K562 (cell line): Measurements from ENCODE around the gene PTPN14. TPM values are rescaled to one million over a fixed set of nuclear protein-coding genes. Genes with fewer than 3 reads are reported as not detected.
A peak's percentile ranks its signal among the peaks of the same experiment; 100 is the strongest.

Experiments used
- ATAC-seq: fragments of 200-7000 bp; cut with Tn5 transposase; 3 replicates; pipeline ENCODE4 v1.9.1; 2020; ENCODE audit warnings: moderate library complexity
- BruUV-seq: library from RNA; stranded (reverse); fragments of 400-500 nt; replicated peaks from 2 replicates; lab custom pipeline; 2021; lab: Mats Ljungman, UMichigan
- CTCF ChIA-PET: fragments of 300-600 bp; formaldehyde crosslinking; extraction: SDS; loops from one replicate; lab custom pipeline; 2021; ENCODE audit warnings: low intra/inter-chr PET ratio; lab: Yijun Ruan, JAX
- POLR2A ChIA-PET: fragments of 300-600, 350-650 bp; sonication (Branson Sonifier 250); formaldehyde crosslinking; extraction: SDS; loops from one replicate; lab custom pipeline; 2021; ENCODE audit warnings: antibody characterized with exemption, inconsistent platforms; lab: Yijun Ruan, JAX
- DNase-seq, 4 experiments: peaks; one replicate each; pipeline versions ENCODE4 v3.0.0 to v3.0.0-alpha.2; 2011 to 2018; ENCODE audit warnings: low spot score in 3 of 4, mixed read lengths in 3 of 4; ENCODE audit errors: extremely low read depth in 1 of 4
- FAIRE-seq: peaks from 2 replicates; lab custom pipeline; 2011; peaks lifted over from hg19 to GRCh38; lab: Jason Lieb, UNC
- H2AFZ ChIP-seq: 2 replicates; pipeline ENCODE4 v1.6.0; 2011; ENCODE audit warnings: low read depth, low read length, control low read depth, inconsistent platforms
- H3K27ac ChIP-seq: fragments of 200-600 bp; 3 replicates; pipeline ENCODE4 v1.8.0; 2011; ENCODE audit warnings: low read depth, mild to moderate bottlenecking, control low read depth, inconsistent platforms, low read length, moderate library complexity, mixed read lengths; ENCODE audit errors: extremely low read depth
- H3K27me3 ChIP-seq, 2 experiments: fragments of 300-600 bp in 1 of 2; 2 replicates in 1 of 2; 3 replicates in 1 of 2; pipeline versions ENCODE4 v1.6.0 to v1.8.0; 2011; ENCODE audit warnings: inconsistent platforms in 2 of 2, low read length in 2 of 2, mild to moderate bottlenecking in 1 of 2, mixed read lengths in 1 of 2, moderate library complexity in 1 of 2; ENCODE audit not compliant: control insufficient read depth in 2 of 2, insufficient read depth in 2 of 2
- H3K36me3 ChIP-seq: fragments of 300-600 bp; 3 replicates; pipeline ENCODE4 v1.8.0; 2011; ENCODE audit warnings: mild to moderate bottlenecking, low read length, inconsistent platforms; ENCODE audit not compliant: control insufficient read depth, insufficient read depth
- H3K4me1 ChIP-seq, 2 experiments: fragments of 200-600 bp in 1 of 2; replicated peaks in 1 of 2; 2 replicates in 1 of 2; 3 replicates in 1 of 2; pipeline versions ENCODE4 v1.5.1 to v1.8.0; 2011; ENCODE audit warnings: inconsistent platforms in 2 of 2, low read length in 2 of 2, mild to moderate bottlenecking in 1 of 2, mixed read lengths in 1 of 2, moderate library complexity in 1 of 2; ENCODE audit not compliant: control insufficient read depth in 2 of 2, insufficient read depth in 2 of 2
- H3K4me2 ChIP-seq: 2 replicates; pipeline ENCODE4 v1.6.1; 2011; ENCODE audit warnings: low read length, control low read depth, inconsistent platforms, mixed read lengths; ENCODE audit not compliant: insufficient read depth
- H3K4me3 ChIP-seq: fragments of 200-600 bp; sonication (generic), shearing (Covaris generic); 2 replicates; pipeline ENCODE4 v1.5.1; 2016; ENCODE audit warnings: control low read depth, inconsistent platforms
- H3K79me2 ChIP-seq: fragments of 200-600 bp; 3 replicates; pipeline ENCODE4 v1.8.0; 2011; ENCODE audit warnings: low read length, inconsistent platforms; ENCODE audit not compliant: control insufficient read depth, insufficient read depth
- H3K9ac ChIP-seq, 2 experiments: 2 replicates each; pipeline versions ENCODE4 v1.6.0 to v1.6.1; 2011; ENCODE audit warnings: low read depth in 2 of 2, low read length in 2 of 2, control low read depth in 1 of 2, inconsistent platforms in 1 of 2, mild to moderate bottlenecking in 1 of 2, mixed read lengths in 1 of 2; ENCODE audit not compliant: insufficient read depth in 1 of 2
- H3K9me1 ChIP-seq: one replicate; pipeline ENCODE4 v1.6.0; 2011; ENCODE audit warnings: inconsistent platforms, mild to moderate bottlenecking, low read length, moderate library complexity; ENCODE audit not compliant: control insufficient read depth, insufficient read depth
- H3K9me3 ChIP-seq: replicated peaks from 2 replicates; pipeline ENCODE4 v1.5.1; 2011; ENCODE audit warnings: low read depth, low read length, inconsistent platforms; ENCODE audit not compliant: control insufficient read depth, insufficient read depth
- H4K20me1 ChIP-seq: replicated peaks from 2 replicates; pipeline ENCODE4 v1.6.1; 2011; ENCODE audit warnings: low read length, inconsistent platforms, mixed read lengths; ENCODE audit not compliant: control insufficient read depth, insufficient read depth
- CEBPG ChIP-seq, 3 experiments: fragments of 200-800 bp in 1 of 3; sonication (Bioruptor generic) in 1 of 3; sonication (generic) in 1 of 3; formaldehyde crosslinking in 1 of 3; IDR thresholded peaks in 2 of 3; conservative IDR thresholded peaks in 1 of 3; 2 replicates each; pipeline versions ENCODE4 v1.6.1 to v1.8.0; 2016 to 2022; ENCODE audit warnings: missing compliant biosample characterization in 2 of 3, missing genetic modification characterization in 2 of 3, mild to moderate bottlenecking in 1 of 3, missing genetic modification reagents in 1 of 3
- HMGN3 ChIP-seq: IDR thresholded peaks from 2 replicates; pipeline ENCODE4 v1.6.1; 2011; ENCODE audit warnings: borderline replicate concordance, low read depth, mild to moderate bottlenecking, mixed read lengths, low read length; ENCODE audit not compliant: insufficient read length; ENCODE audit errors: extremely low read depth
- NCOR1 ChIP-seq: fragments of 450-650 bp; IDR thresholded peaks from 2 replicates; pipeline ENCODE4 v1.6.1; 2016; ENCODE audit warnings: mild to moderate bottlenecking, moderate library complexity
- PHTF2 ChIP-seq: fragments of 250-450 bp; sonication (Bioruptor Pico); IDR thresholded peaks from 2 replicates; pipeline ENCODE4 v1.5.0; 2021; ENCODE audit warnings: mild to moderate bottlenecking
- RBM15 ChIP-seq: fragments of 200-400 bp; formaldehyde crosslinking; IDR thresholded peaks from 2 replicates; pipeline ENCODE4 v1.6.1; 2018; ENCODE audit warnings: mild to moderate bottlenecking, low read length, moderate library complexity; ENCODE audit not compliant: insufficient read depth
- SPI1 ChIP-seq: IDR thresholded peaks from 2 replicates; pipeline ENCODE4 v1.6.1; 2011; ENCODE audit warnings: low read depth, low read length, control low read depth, borderline replicate concordance
- XRCC4 ChIP-seq: IDR thresholded peaks from one replicate; pipeline ENCODE4 v1.6.1; 2011; ENCODE audit not compliant: insufficient read depth, insufficient read length; ENCODE audit errors: extremely low read depth
- ZHX1 ChIP-seq: fragments of 150-350 bp; conservative IDR thresholded peaks from 2 replicates; pipeline ENCODE4 v1.6.1; 2014; ENCODE audit warnings: low read length
- ZNF444 ChIP-seq: fragments of 250-450 bp; sonication (Bioruptor Pico); IDR thresholded peaks from 2 replicates; pipeline ENCODE4 v1.4.0; 2020; ENCODE audit warnings: mild to moderate bottlenecking, moderate library complexity
- WGBS: fragments of 100-300 bp; shearing (Covaris generic); methylation state at CpG from one replicate; pipeline ENCODE4 v1.1.6; 2016; ENCODE audit warnings: low coverage, mixed read lengths; ENCODE audit not compliant: insufficient coverage; ENCODE audit errors: missing lambda C conversion rate; 5-methylcytosine and 5-hydroxymethylcytosine counted together
- in situ Hi-C: fragments of 300-500 bp; cut with MboI; formaldehyde crosslinking; loops from 4 replicates; pipeline ENCODE4 v1.15.0; 2018; ENCODE audit warnings: inconsistent platforms, mixed read lengths
- intact Hi-C: fragments of 100-400 bp; cut with micrococcal nuclease; formaldehyde crosslinking; loops from 2 replicates; pipeline ENCODE4 v1.14.2; 2022
- polyA plus RNA-seq, 8 experiments: library from polyadenylated mRNA; depleted of rRNA in 4 of 8; stranded (reverse) in 5 of 8; unstranded in 3 of 8; fragments of >200 nt; fragmentation: Nextera tagmentation in 2 of 8; fragmentation: Illumina TruSeq in 1 of 8; extraction: Ambion mirVana in 2 of 8; extraction: Trizol in 1 of 8; gene quantifications; 2 replicates each; pipeline versions ENCODE4 v1.2.1 to v1.2.3, GENCODE V29; 2011 to 2014; ENCODE audit warnings: inconsistent platforms in 1 of 8, missing spikeins in 1 of 8
- total RNA-seq, 7 experiments: library from RNA; depleted of rRNA in 6 of 7; stranded (reverse); fragments of >200 nt in 6 of 7; fragmentation: Illumina TruSeq in 2 of 7; extraction: Trizol in 2 of 7; gene quantifications; 2 replicates each; pipeline versions ENCODE4 v1.2.1 to v1.2.3, GENCODE V29; 2011 to 2021; ENCODE audit warnings: low replicate concordance in 1 of 7

The PTPN14 gene
- total and polyA plus RNA-seq, 9 of the 15 experiments (the other 6 are each of a cell fraction or from before 2014, with no cell fraction given) = 0.01 to 0.29 (median 0.04) TPM; not detected in 6

GRCh38 chr1:214546886-214547641, 4.3 kb downstream of the PTPN14 start:
- DNase-seq (no peak), ATAC-seq (no peak), FAIRE-seq (no peak)
- no TSS peak for BruUV-seq
- Histone ChIP-seq H3K79me2 (no peaks in the 10 kb centered on the region), H3K4me3 (no peak overlapping the region), H3K4me2 (no peak overlapping the region), H3K4me1 (peaks cover 0 to 13% of the 10 kb centered on the region in 2 experiments; a peak in 1 of 5 replicates), H4K20me1 (no peaks in the 10 kb centered on the region), H3K9me3 (no peaks in the 10 kb centered on the region), H3K9me1 (no peaks in the 10 kb centered on the region), H3K36me3 (no peaks in the 10 kb centered on the region), H3K27ac (no peak overlapping the region)
- intact Hi-C loops = no loop called here
- 2% methylated on average over 6 of the region's 6 CpGs for WGBS
- POLR2A ChIA-PET = interaction anchor here (1.0 kb wide), 1 partner anchor 11 kb away, joined by 3 read pairs; no protein-coding TSS in a partner anchor
- CTCF ChIA-PET = no interaction called here
- TF ChIP-seq CEBPG (CRISPR knock-in tag; IDR thresholded peaks at IDR 0.05) (no peak), CEBPG (tag; conservative IDR thresholded peaks at IDR 0.05 in 1 of 2, IDR thresholded peaks at IDR 0.05 in 1 of 2) (peak in 1 of 2 experiments; percentile 57; a peak in 1 of 4 replicates), XRCC4 (no peak), HMGN3 (no peak)
- TF ChIP-seq, all 486 proteins: peak for 1
- Histone ChIP-seq H3K9ac (no peak overlapping the region), H2AFZ (no peak overlapping the region), H3K27me3 (peaks cover 20 to 34% of the 10 kb centered on the region in 2 experiments; a peak in 4 of 5 replicates)
- in situ Hi-C loops = no loop called here

- Histone ChIP-seq H3K4me2 (no peak overlapping the region), H3K9me3 (no peaks in the 10 kb centered on the region), H3K79me2 (no peaks in the 10 kb centered on the region), H3K4me3 (no peak overlapping the region), H3K9ac (no peak overlapping the region), H3K4me1 (peaks cover 0 to 5% of the 10 kb centered on the region in 2 experiments; a peak in 1 of 5 replicates), H3K27ac (no peak overlapping the region), H3K27me3 (peaks cover 17 to 26% of the 10 kb centered on the region in 2 experiments; a peak in 4 of 5 replicates), H2AFZ (no peak overlapping the region), H4K20me1 (no peaks in the 10 kb centered on the region), H3K9me1 (no peaks in the 10 kb centered on the region), H3K36me3 (no peaks in the 10 kb centered on the region)
- in situ Hi-C loops (no loop called here), intact Hi-C loops (no loop called here)
- POLR2A ChIA-PET = interaction anchor here (0.7 to 1.0 kb wide), 2 partner anchors 10 to 1046 kb away, joined by 3 read pairs; no protein-coding TSS in a partner anchor
- no TSS peak for BruUV-seq
- 0% methylated on average over 4 of the region's 4 CpGs for WGBS
- CTCF ChIA-PET = no interaction called here
- DNase-seq (no peak), FAIRE-seq (no peak), ATAC-seq (no peak)
- TF ChIP-seq PHTF2 (CRISPR knock-in tag) (no peak), ZNF444 (CRISPR knock-in tag) (no peak), XRCC4 (no peak), NCOR1 (no peak), RBM15 (no peak), ZHX1 (no peak), SPI1 (no peak)
Measured at GRCh38 chr1:214546084-214546483, 5.3 kb downstream of the PTPN14 start.
